ENCODE data around the gene HIGD1A. TPM values are rescaled to one million over a fixed set of nuclear protein-coding genes. Genes with fewer than 3 reads are reported as not detected.
A peak's percentile ranks its signal among the peaks of the same experiment; 100 is the strongest.

The HIGD1A gene
- total RNA-seq, 4 donors from 2014 or later = 52.3 to 239 (median 212) TPM

GRCh38 chr3:42746455-42747450 is 57.5 kb downstream of the HIGD1A start:
- intact Hi-C loops (cut with DNase I) = loop anchor here (10.0 kb wide), 1 partner anchor 162 kb away; the partner anchor contains the start of gene SEC22C
- WGBS, 2 donors = 52 to 72% methylated on average over 8 of the region's 11 CpGs

GRCh38 chr3:42745776-42746454 is 58.4 kb downstream of the HIGD1A start:
- H3K9me3 ChIP-seq = no peaks in the 10 kb centered on the region
- peaks cover 21 to 62% (median 25%) of the 10 kb centered on the region in 3 donors for H3K4me1 ChIP-seq
- TF ChIP-seq CTCF (IDR thresholded peaks at IDR 0.05) = no peak
- TF ChIP-seq POLR2A (IDR thresholded peaks at IDR 0.05) = no peak
- H3K36me3 ChIP-seq = no peaks in the 10 kb centered on the region
- 40 to 64% methylated on average over 6 to 7 of the region's 8 CpGs for WGBS, 2 donors
- DNase-seq = no peak
- H3K4me3 ChIP-seq = no peak overlapping the region
- intact Hi-C loops (cut with DNase I) = loop anchor here (10.0 kb wide), 1 partner anchor 161 kb away; the partner anchor contains the start of gene SEC22C
- peak overlapping the region; percentile 30 to 86 (median 82) for H3K27ac ChIP-seq
- no peaks in the 10 kb centered on the region for H3K27me3 ChIP-seq

More at GRCh38 chr3:42746455-42747450, 57.5 kb downstream of the HIGD1A start:
- Histone ChIP-seq H3K36me3 (no peaks in the 10 kb centered on the region), H3K27me3 (no peaks in the 10 kb centered on the region), H3K4me3 (no peak overlapping the region), H3K27ac (peak overlapping the region; percentile 30 to 86 (median 82)), H3K9me3 (no peaks in the 10 kb centered on the region), H3K4me1 (peaks cover 21 to 62% (median 25%) of the 10 kb centered on the region in 3 donors)
- no peak for DNase-seq
- TF ChIP-seq CTCF (IDR thresholded peaks at IDR 0.05) (no peak), POLR2A (IDR thresholded peaks at IDR 0.05) (no peak)

GRCh38 chr3:42745291-42745745 is 59.0 kb downstream of the HIGD1A start:
- Histone ChIP-seq H3K4me3 (no peak overlapping the region), H3K4me1 (peaks cover 21 to 62% (median 25%) of the 10 kb centered on the region in 3 donors), H3K36me3 (no peaks in the 10 kb centered on the region), H3K27me3 (no peaks in the 10 kb centered on the region), H3K9me3 (no peaks in the 10 kb centered on the region), H3K27ac (peak overlapping the region; percentile 30 to 86 (median 82))
- no peak for DNase-seq
- TF ChIP-seq POLR2A (IDR thresholded peaks at IDR 0.05) (no peak), CTCF (IDR thresholded peaks at IDR 0.05) (no peak)
- 34 to 53% methylated on average over 3 of the region's 3 CpGs for WGBS, 2 donors
- intact Hi-C loops (cut with DNase I) = loop anchor here (10.0 kb wide), 1 partner anchor 161 kb away; the partner anchor contains the start of gene SEC22C

GRCh38 chr3:42743204-42743995 is 60.9 kb downstream of the HIGD1A start:
- no peak for DNase-seq
- H3K4me3 ChIP-seq = no peak overlapping the region
- H3K27me3 ChIP-seq = no peaks in the 10 kb centered on the region
- TF ChIP-seq POLR2A (IDR thresholded peaks at IDR 0.05) (no peak), CTCF (IDR thresholded peaks at IDR 0.05) (no peak)
- H3K4me1 ChIP-seq = peaks cover 21 to 45% (median 25%) of the 10 kb centered on the region in 3 donors
- 87 to 90% methylated on average over 7 of the region's 7 CpGs for WGBS, 2 donors
- no peaks in the 10 kb centered on the region for H3K36me3 ChIP-seq
- no peaks in the 10 kb centered on the region for H3K9me3 ChIP-seq
- peak overlapping the region in 2 of 4 donors; percentile 36 to 65 for H3K27ac ChIP-seq
- intact Hi-C loops (cut with DNase I) = loop anchor here (10.0 kb wide), 1 partner anchor 159 kb away; the partner anchor contains the start of gene SEC22C

Data from esophagus squamous epithelium (tissue), 5 donors.